Activated T-helper 1 cell treated with anti-CD3 and anti-CD28 coated beads, Interleukin-12 subunit alpha, Interleukin-12 subunit beta, Interleukin-2, Interleukin-4 antibody, amounts not matched to agents 30 ng/mL and 10 ng/mL and 1 ng/mL, durations not matched to agents 14 hours and 24 hours and 36 hours (primary cell): ENCODE measurements around the gene CYP24A1. TPM values are rescaled to one million over a fixed set of nuclear protein-coding genes. Genes with fewer than 3 reads are reported as not detected.

ENCODE experiments used
- DNase-seq: peaks from one replicate; pipeline ENCODE4 v3.0.0; 2021; ENCODE audit warnings: low spot score
- H3K27ac Mint-ChIP-seq: one replicate; pipeline ENCODE4 v1.8.0; 2021; ENCODE audit warnings: mild to moderate bottlenecking, mixed read lengths
- H3K27me3 Mint-ChIP-seq: one replicate; pipeline ENCODE4 v1.8.0; 2022; ENCODE audit warnings: mild to moderate bottlenecking, moderate library complexity, mixed read lengths; ENCODE audit not compliant: insufficient read depth
- H3K36me3 Mint-ChIP-seq: one replicate; pipeline ENCODE4 v1.8.0; 2021; ENCODE audit warnings: low read depth, mixed read lengths
- H3K4me1 Mint-ChIP-seq: one replicate; pipeline ENCODE4 v1.8.0; 2021; ENCODE audit warnings: low read depth, mixed read lengths
- H3K4me3 Mint-ChIP-seq: one replicate; pipeline ENCODE4 v1.8.0; 2021; ENCODE audit warnings: mild to moderate bottlenecking, moderate library complexity, mixed read lengths
- H3K9me3 Mint-ChIP-seq: one replicate; pipeline ENCODE4 v1.8.0; 2021; ENCODE audit warnings: mixed read lengths
- intact Hi-C: fragments of 100-400 bp; cut with micrococcal nuclease; formaldehyde crosslinking; loops from one replicate; pipeline ENCODE4 v1.15.1; 2024
- total RNA-seq: library from RNA; stranded (reverse); gene quantifications from 2 replicates; pipeline ENCODE4 v1.2.3, GENCODE V29; 2022

Gene CYP24A1
- total RNA-seq, 1 donor from 2014 or later: not detected

GRCh38 chr20:54199283-54199682, 25.5 kb upstream of the CYP24A1 start:
- intact Hi-C loops: loop anchor here (1.0 to 5.0 kb wide), 3 partner anchors 96 to 622 kb away; no protein-coding TSS in a partner anchor
- Mint-ChIP-seq H3K36me3 (no peaks in the 10 kb centered on the region), H3K9me3 (no peaks in the 10 kb centered on the region), H3K4me1 (no peaks in the 10 kb centered on the region), H3K27ac (no peak overlapping the region), H3K4me3 (no peak overlapping the region), H3K27me3 (peaks cover 5% of the 10 kb centered on the region)
- DNase-seq: no peak

- Mint-ChIP-seq H3K27ac (no peak overlapping the region), H3K4me1 (no peaks in the 10 kb centered on the region), H3K4me3 (no peak overlapping the region), H3K27me3 (peaks cover 5% of the 10 kb centered on the region), H3K9me3 (no peaks in the 10 kb centered on the region), H3K36me3 (no peaks in the 10 kb centered on the region)
- intact Hi-C loops: loop anchor here (5.0 kb wide), 1 partner anchor 621 kb away; no protein-coding TSS in a partner anchor
- DNase-seq: no peak
These were observed 24.1 kb upstream of the CYP24A1 start for GRCh38 chr20:54197621-54198604.

- Mint-ChIP-seq H3K4me3 (no peak overlapping the region), H3K27me3 (peaks cover 3% of the 10 kb centered on the region), H3K27ac (no peak overlapping the region), H3K9me3 (no peaks in the 10 kb centered on the region), H3K4me1 (no peaks in the 10 kb centered on the region), H3K36me3 (no peaks in the 10 kb centered on the region)
- no peak for DNase-seq
- intact Hi-C loops: loop anchor here (5.0 kb wide), 1 partner anchor 618 kb away; no protein-coding TSS in a partner anchor
These were observed 22.0 kb upstream of the CYP24A1 start for GRCh38 chr20:54195483-54196472.

- Mint-ChIP-seq H3K27ac (no peak overlapping the region), H3K4me1 (no peaks in the 10 kb centered on the region), H3K4me3 (no peak overlapping the region), H3K27me3 (peaks cover 3% of the 10 kb centered on the region), H3K36me3 (no peaks in the 10 kb centered on the region), H3K9me3 (no peaks in the 10 kb centered on the region)
- intact Hi-C loops: loop anchor here (5.0 kb wide), 1 partner anchor 618 kb away; no protein-coding TSS in a partner anchor
- DNase-seq: no peak
These were observed 21.1 kb upstream of the CYP24A1 start for GRCh38 chr20:54194724-54195438.

- H3K36me3 Mint-ChIP-seq: no peaks in the 10 kb centered on the region
- intact Hi-C loops: no loop called here
- H3K27ac Mint-ChIP-seq: no peak overlapping the region
- no peaks in the 10 kb centered on the region for H3K9me3 Mint-ChIP-seq
- H3K4me3 Mint-ChIP-seq: no peak overlapping the region
- DNase-seq: no peak
- peaks cover 3% of the 10 kb centered on the region for H3K27me3 Mint-ChIP-seq
- no peaks in the 10 kb centered on the region for H3K4me1 Mint-ChIP-seq
These were observed 20.0 kb upstream of the CYP24A1 start for GRCh38 chr20:54193817-54194216.

GRCh38 chr20:54190217-54190616, 16.4 kb upstream of the CYP24A1 start:
- Mint-ChIP-seq H3K27me3 (peaks cover 6% of the 10 kb centered on the region), H3K4me3 (no peak overlapping the region), H3K36me3 (no peaks in the 10 kb centered on the region), H3K4me1 (no peaks in the 10 kb centered on the region), H3K9me3 (no peaks in the 10 kb centered on the region), H3K27ac (no peak overlapping the region)
- intact Hi-C loops: no loop called here
- no peak for DNase-seq

GRCh38 chr20:54189630-54190029, 15.8 kb upstream of the CYP24A1 start:
- no peak for DNase-seq
- Mint-ChIP-seq H3K4me1 (no peaks in the 10 kb centered on the region), H3K4me3 (no peak overlapping the region), H3K36me3 (no peaks in the 10 kb centered on the region), H3K27ac (no peak overlapping the region), H3K27me3 (peaks cover 12% of the 10 kb centered on the region), H3K9me3 (no peaks in the 10 kb centered on the region)
- intact Hi-C loops: no loop called here

GRCh38 chr20:54188132-54188849, 14.5 kb upstream of the CYP24A1 start:
- H3K9me3 Mint-ChIP-seq: no peaks in the 10 kb centered on the region
- peaks cover 13% of the 10 kb centered on the region for H3K27me3 Mint-ChIP-seq
- H3K36me3 Mint-ChIP-seq: no peaks in the 10 kb centered on the region
- H3K4me3 Mint-ChIP-seq: no peak overlapping the region
- intact Hi-C loops: no loop called here
- no peak overlapping the region for H3K27ac Mint-ChIP-seq
- H3K4me1 Mint-ChIP-seq: no peaks in the 10 kb centered on the region
- DNase-seq: no peak

- H3K27ac Mint-ChIP-seq: no peak overlapping the region
- no peaks in the 10 kb centered on the region for H3K4me1 Mint-ChIP-seq
- no peak for DNase-seq
- no peaks in the 10 kb centered on the region for H3K9me3 Mint-ChIP-seq
- H3K27me3 Mint-ChIP-seq: peaks cover 27% of the 10 kb centered on the region
- no peak overlapping the region for H3K4me3 Mint-ChIP-seq
- H3K36me3 Mint-ChIP-seq: no peaks in the 10 kb centered on the region
- intact Hi-C loops: no loop called here
These were observed 11.3 kb upstream of the CYP24A1 start for GRCh38 chr20:54184904-54185626.

GRCh38 chr20:54184071-54184470, 10.3 kb upstream of the CYP24A1 start:
- intact Hi-C loops: no loop called here
- no peak overlapping the region for H3K4me3 Mint-ChIP-seq
- no peaks in the 10 kb centered on the region for H3K36me3 Mint-ChIP-seq
- no peak overlapping the region for H3K27ac Mint-ChIP-seq
- H3K27me3 Mint-ChIP-seq: peaks cover 27% of the 10 kb centered on the region
- no peak for DNase-seq
- no peaks in the 10 kb centered on the region for H3K9me3 Mint-ChIP-seq
- H3K4me1 Mint-ChIP-seq: no peaks in the 10 kb centered on the region

- Mint-ChIP-seq H3K27me3 (peaks cover 37% of the 10 kb centered on the region), H3K4me1 (no peaks in the 10 kb centered on the region), H3K4me3 (no peak overlapping the region), H3K9me3 (no peaks in the 10 kb centered on the region), H3K36me3 (no peaks in the 10 kb centered on the region), H3K27ac (no peak overlapping the region)
- intact Hi-C loops: no loop called here
- no peak for DNase-seq
These were observed 7.1 kb upstream of the CYP24A1 start for GRCh38 chr20:54180931-54181330.
